Activated gamma-delta T cell treated with anti-CD3 and anti-CD28 coated beads, Interleukin-2, amount 50 U/mL, for 16 hours (primary cell): ENCODE data around the gene EYA2.
"Not testable (repeated sequence)": the region's sequence is repeated elsewhere in the genome, so short reads cannot be mapped to it uniquely, and the experiment has no call there.

Experiments
- DNase-seq: peaks from one replicate; pipeline ENCODE4 v3.0.0-alpha.2; 2020; ENCODE audit warnings: low read depth

EYA2 gene

DNA sequence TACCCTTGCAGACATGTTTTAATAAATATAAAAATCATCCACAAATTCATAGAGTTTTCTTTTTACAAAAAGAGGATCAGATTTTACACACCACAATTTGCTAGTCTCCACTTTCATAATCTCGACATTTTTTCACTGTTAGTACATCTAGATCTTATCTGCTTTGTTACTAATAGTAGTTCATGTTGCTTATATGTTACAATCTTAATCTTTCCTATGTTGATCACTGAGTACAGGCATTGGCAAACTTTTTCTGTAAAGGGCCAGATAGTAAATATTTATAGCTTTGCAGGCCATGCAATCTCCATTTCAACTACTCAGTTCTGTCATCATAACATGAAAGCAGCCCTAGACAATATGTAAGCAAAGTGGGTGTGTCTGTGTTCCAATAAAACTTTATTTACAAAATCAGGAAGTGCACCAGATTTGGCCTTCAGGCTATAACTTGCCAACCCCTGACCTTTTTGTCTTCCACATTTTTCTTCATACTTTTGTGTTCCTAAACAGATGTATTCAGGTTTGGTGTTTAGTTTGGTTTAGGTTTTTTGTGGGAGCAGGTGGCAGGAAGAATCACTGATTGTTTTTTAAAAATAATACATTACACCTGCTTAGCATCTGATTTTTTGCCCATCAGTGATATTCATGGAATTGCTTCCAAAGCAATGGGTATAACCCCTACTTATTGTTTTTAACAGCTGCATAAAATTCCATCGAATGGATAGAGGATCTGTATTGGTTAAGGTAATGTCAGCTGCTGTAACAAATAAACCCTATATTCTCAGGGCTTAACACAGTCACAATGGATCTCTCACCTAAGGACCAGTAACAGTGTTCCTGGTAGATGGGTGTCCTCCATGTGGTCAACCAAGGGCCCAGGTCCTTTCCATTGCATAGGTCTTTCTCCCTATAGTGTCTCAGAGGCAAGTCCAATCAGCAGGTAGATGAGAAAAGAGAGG is 61.2 kb downstream of the EYA2 start:
- DNase-seq, result no peak

DNA sequence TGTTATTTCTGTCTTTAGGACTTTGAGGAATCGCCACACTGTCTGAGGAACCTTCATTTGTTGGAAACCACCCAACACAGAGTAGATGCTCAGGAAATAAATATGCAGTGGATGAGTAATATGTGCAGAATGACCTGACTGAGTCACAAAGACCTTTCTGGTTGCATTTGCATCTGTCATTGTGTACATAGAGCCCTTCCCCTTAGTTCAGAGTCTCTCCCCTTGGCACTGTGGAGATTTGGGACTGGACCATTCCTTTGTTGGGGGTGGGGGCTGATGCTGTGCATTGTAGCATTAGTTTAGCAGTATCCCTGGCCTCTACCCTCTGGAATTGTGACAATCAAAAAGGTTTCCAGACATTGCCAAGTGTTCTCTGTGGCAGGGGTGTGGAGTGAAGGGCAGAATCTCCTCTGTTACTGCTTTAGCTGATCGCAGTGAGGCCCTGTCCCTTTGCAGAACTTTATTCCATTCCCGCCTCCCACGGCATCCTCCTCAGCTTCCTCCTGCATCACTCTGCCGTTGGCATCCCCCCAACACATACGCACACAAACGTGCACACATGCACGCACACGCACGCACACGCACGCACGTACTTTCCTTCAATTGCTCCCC is 64.5 kb downstream of the EYA2 start:
- no peak for DNase-seq

DNA sequence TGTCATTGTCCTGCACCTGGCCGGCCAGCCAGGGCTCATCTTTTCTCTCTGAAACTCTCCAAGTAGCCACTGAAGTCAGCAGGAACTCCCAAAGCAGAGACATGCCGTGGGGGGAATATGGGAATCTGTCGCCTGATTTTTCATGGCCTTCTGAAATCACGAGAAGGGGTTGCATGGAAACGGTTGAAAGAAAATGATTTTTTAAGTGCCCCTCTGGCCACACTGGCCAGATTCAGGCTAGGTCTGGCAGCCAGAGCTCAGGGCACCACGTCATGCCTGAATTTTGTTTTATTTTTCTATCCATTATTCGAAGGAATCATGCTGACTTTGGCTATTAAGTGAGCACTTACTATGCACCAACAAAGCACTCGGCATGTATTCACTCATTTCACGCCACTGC is 65.2 kb downstream of the EYA2 start:
- DNase-seq, result no peak

DNA sequence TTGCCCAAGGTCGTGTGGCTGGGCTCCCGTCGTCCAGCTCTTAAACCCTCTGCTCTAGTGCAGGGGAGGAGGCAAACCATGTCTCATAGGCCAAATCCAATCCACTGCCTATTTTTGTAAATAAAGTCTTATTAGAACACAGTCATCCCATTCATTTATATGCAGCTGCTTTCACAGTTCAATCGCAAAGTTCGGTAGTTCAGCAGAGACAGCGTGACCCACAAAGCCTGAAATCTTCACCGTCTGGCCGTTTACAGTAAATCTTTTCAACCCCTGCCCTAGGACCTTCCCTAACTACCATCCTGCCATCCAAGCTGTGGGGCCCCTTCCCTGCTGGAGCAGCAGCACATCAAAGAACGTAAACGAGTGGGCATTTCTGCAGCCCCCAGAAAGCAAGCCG is 65.9 kb downstream of the EYA2 start:
- no peak for DNase-seq

DNA sequence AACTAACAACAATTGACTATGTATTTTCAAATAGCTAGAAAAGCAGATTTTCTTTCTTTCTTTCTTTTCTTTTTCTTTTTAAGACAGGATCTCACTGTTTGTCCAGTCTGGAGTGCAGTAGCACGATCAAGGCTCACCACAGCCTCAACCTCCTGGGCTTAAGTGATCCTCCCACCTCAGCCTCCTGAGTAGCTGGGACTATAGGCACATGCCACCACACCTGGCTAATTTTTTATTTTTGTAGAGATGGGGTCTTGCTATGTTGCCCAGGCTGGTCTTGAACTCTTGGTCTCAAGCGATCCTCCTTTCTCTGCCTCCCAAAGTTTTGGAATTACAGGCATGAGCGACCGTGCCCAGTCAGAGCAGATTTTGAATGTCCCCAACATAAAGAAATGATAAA is 67.3 kb downstream of the EYA2 start:
- DNase-seq, result not testable (repeated sequence)

- no peak for DNase-seq
Measured at GRCh38 chr20:46962452-46963195, 68.0 kb downstream of the EYA2 start.

DNA sequence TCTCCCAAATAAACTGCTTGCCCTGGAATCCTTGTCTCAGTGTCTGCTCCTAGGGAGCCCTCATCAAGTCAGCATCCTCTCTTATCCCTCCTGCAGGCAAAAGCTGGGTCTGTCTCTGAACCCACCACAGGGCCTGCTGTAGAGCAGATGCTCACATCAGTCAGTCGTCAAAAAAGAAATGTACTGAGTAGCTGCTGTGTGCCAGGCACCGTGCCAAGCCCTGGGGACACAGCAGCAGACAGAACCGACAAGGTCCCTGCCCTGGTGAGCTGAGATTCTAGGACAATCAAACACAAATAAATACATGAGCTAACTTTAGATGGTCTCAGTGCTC is 68.5 kb downstream of the EYA2 start:
- no peak for DNase-seq

DNA sequence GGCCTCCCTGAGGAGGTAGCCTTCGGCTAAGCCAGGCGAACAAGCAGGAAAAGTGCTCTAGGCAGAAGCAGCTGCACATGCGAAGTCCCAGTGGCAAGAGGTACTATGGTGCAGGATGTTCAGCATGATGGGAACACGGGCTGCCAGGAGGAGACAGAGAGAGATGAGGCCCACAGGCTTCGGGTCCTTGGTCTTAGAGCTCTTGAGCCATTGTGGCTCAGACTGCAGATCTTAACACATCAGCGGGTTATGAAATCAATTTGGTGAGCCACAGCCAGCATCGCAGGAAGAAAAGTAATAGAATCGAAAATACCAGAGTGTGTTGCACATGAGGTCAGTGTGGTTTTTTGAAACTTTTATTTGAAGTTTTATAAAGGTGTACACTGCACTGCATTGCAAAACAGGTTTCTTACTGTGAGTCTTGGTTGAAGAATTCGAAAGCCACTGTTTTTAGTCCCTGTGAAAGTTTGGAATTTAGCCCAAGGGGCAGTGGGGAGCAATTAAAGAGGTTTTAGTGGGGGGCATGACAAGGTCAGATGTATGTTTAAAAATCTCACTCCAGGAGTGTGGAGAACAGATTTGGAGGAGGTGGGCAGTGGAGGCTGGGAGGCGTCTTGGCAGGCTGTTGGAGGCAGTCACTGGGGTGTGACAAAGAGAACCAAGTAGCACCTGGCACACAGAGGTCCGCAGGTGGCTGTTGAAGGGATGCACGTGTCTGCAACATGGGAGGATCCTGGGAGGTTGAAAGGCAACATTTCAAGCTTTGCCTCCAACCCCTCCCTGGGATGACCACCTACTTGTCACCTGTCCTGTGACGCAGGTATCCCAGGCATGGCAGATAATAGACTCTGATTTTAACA is 69.3 kb downstream of the EYA2 start:
- no peak for DNase-seq

DNA sequence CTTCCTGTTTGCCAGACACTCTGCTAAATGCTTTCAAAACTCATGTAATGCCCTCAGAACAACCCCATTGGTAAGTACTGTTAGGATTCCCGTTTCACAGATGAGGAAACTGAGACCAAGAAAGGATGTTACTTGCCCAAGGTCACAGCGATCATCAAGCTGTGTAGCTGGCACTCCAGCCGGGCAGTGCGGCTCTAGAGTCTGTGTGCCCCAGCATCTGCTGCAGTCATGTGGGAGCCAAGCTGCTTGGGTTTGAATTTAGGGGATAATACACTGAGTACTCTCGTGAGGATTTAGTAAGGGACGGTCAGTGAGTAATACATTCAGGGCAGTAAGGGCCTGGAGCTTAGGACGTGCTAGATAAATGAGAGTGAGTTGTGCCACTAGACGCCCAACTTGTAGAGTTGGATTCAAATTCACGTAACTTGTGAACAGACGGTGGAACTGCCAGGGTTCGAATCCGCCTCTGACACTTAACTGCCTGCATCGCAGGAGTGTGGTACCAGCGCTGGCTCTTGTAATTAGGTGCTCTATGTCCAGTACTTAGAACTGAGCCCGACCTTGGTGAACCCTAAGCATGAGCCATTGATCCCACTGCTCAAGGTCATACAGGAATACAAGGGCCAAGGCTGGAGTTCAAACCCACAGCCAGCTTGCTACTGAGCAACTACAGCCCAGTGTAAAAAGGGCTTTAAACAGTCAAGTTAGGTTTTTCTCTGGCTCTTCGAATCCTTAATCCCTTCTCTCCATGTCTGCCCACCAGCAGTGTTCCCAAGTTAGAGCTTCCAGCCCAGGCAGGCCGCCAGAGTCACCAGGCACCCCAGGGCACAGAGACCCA is 70.2 kb downstream of the EYA2 start:
- no peak for DNase-seq

- DNase-seq, result no peak
Measured at GRCh38 chr20:46965477-46965876, 70.8 kb downstream of the EYA2 start.

DNA sequence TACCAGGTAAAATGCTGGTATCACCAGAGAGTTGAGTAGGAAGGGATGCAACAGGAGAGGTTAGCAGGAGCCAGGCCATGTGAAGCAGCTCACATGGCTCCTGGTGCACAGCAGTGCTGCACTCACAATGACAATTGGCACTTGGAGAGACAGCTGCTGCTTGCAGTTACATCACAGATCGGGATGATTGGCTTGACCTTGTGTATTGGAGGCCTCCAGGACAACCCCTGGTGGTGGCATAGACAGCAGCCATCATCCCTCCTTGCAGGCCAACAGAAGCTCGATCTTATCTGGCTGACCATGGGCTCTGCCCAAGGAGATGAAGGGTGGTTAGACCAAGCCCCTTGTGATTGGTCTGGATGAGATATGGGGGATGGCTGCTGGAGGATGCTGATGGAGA is 73.0 kb downstream of the EYA2 start:
- no peak for DNase-seq

- no peak for DNase-seq
Measured at GRCh38 chr20:46970937-46971630, 76.4 kb downstream of the EYA2 start.

DNA sequence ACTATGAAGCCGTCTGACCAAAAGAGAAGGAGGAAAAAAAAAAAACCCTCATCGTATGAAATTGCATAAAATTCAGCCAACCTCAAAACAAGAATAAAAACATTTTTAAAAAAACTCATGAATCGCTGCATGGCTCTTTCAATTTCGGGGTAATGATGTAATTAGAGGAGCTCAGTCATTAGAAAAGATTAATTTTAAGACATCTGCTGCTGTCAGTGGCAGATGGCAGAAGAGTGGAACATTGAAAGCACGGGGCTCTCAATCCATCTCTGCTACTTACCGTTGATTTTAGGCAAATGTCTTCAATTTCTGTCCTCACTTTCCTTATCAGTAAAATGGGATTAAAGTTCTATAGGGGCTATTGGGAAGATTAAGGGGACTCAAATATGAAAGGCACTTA is 79.1 kb downstream of the EYA2 start:
- no peak for DNase-seq

DNA sequence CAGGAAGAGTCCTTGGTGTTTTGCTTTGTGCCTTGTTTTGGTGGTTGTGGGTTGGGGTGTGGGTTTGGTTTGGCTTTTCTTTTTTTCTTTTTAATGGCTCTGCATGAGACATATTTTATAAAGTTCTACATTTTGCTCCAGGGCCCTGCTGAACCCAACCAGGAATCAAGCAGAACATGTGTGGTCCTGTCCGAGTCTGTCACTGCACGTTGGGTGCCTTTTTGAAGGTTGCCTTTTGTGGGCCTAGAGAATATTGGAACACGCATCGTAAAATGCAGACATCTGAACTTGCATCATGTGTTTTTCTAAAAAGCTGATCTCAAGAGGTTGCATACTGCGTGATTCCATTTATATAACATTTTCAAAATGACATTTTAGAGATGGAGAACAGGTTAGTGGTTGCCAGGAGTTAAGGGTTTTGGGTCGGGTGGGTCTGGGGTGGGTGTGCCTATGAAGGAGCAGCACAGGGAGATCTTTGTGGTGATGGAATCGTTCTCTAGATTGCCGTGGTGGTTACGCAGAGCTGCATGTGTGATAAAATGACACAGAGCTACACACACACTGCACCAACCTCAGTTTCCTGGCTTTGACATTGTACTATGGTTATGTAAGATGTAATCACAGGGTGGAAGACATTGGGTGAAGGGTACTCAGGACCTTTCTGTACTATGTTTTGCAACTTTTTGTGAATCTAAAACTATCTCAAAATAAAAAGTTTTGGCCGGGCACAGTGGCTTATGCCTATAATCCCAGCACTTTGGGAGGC is 80.2 kb downstream of the EYA2 start:
- no peak for DNase-seq

GRCh38 chr20:46975976-46976375 is 81.3 kb downstream of the EYA2 start:
- DNase-seq, result no peak

DNA sequence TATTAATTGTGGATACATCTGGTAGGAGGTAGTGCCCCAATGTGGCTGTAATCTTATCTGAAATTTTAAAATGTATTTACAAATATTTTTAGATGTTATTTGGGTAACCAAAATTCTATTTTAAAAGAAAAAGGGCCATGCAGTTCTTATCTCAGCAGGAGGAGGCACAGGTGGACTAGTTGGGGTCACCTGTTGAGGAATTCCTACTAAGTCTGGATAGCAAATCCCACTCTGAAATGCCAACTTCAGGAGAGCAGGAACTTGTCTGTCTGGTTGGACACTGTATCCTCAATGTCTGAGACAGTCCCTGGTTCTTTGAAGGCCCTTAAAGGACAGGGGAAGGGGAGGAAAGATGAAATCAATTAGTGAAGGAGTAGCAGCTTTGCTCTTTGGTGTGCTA is 82.6 kb downstream of the EYA2 start:
- DNase-seq, result no peak

GRCh38 chr20:46977909-46978588 is 83.4 kb downstream of the EYA2 start:
- no peak for DNase-seq

DNA sequence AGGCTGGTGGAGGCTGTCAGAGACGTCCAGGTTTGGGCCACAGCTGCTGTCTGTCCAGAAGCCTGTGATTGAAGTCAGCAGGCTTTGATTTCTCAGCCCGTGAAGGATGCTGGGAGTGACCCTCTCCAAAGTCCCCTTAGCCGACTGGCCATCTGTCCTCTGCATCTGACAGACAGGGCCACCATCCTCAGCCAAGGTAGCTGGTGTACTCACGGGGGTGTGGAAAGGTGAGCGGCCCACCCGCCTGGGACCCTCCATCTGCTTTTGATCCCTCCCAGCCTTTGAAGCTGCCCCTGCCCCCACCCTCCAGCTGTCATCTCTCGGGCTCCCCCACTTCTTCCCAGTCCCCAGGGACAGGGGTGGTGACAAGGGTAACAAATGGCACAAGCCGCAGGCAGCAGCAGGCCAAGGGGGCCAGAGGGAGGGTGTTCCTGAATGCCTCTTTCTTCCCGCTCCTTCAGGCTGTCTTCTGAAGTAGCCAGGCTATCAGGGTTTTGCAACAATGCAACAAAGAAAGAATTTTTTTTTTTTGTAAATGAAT is 84.4 kb downstream of the EYA2 start:
- DNase-seq, result no peak
